ENCODE data around the gene KIF5C. TPM values are rescaled to one million over a fixed set of nuclear protein-coding genes. Genes with fewer than 3 reads are reported as not detected.

Gene KIF5C
- 1 to 10 TPM in 3 of 4 donors, under 1 TPM in 1; 0.51 to 2.8 (median 2.0) TPM for total RNA-seq

- intact Hi-C loops (cut with DNase I; ENCODE audit: low total_unique reads) (no loop called here), in situ Hi-C loops (cut with MboI; ENCODE audit: low sequenced_read_pairs in 4 of 4) (no loop called here)
- ATAC-seq (peak in 1 of 2 donors; percentile 36), DNase-seq (peak; percentile 41 to 44)
- no peak for TF ChIP-seq POLR2A (IDR thresholded peaks at IDR 0.05)
- TF ChIP-seq, protein P1, sequence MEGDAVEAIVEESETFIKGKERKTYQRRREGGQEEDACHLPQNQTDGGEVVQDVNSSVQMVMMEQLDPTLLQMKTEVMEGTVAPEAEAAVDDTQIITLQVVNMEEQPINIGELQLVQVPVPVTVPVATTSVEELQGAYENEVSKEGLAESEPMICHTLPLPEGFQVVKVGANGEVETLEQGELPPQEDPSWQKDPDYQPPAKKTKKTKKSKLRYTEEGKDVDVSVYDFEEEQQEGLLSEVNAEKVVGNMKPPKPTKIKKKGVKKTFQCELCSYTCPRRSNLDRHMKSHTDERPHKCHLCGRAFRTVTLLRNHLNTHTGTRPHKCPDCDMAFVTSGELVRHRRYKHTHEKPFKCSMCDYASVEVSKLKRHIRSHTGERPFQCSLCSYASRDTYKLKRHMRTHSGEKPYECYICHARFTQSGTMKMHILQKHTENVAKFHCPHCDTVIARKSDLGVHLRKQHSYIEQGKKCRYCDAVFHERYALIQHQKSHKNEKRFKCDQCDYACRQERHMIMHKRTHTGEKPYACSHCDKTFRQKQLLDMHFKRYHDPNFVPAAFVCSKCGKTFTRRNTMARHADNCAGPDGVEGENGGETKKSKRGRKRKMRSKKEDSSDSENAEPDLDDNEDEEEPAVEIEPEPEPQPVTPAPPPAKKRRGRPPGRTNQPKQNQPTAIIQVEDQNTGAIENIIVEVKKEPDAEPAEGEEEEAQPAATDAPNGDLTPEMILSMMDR (IDR thresholded peaks at IDR 0.05 in 4 of 5, conservative IDR thresholded peaks at IDR 0.05 in 1 of 5) = no peak
- Histone ChIP-seq H3K4me1 (peaks cover 0 to 17% of the 10 kb centered on the region in 2 donors), H3K27me3 (peaks cover 35 to 61% (median 53%) of the 10 kb centered on the region in 3 donors), H3K27ac (no peak within 1 kb of the TSS), H3K36me3 (no peaks in the 10 kb centered on the region), H3K4me3 (peak within 1 kb of the TSS; percentile 34 to 48 (median 46)), H3K9me3 (no peaks in the 10 kb centered on the region)
Measured at GRCh38 chr2:148874868-148875341, at the start of gene KIF5C. TSS of gene KIF5C (plus strand) at chr2:148875227. CDS start at chr2:148875618, 391 bp downstream.

GRCh38 chr2:148826791-148827190 is 48.2 kb upstream of the KIF5C start:
- no peak for TF ChIP-seq POLR2A (IDR thresholded peaks at IDR 0.05)
- TF ChIP-seq, protein P1 (IDR thresholded peaks at IDR 0.05 in 4 of 5, conservative IDR thresholded peaks at IDR 0.05 in 1 of 5) = no peak
- no peak for DNase-seq
- H3K4me3 ChIP-seq = no peak overlapping the region
- intact Hi-C loops (cut with DNase I; ENCODE audit: low total_unique reads) = no loop called here
- no peak overlapping the region for H3K27ac ChIP-seq
- H3K36me3 ChIP-seq = no peaks in the 10 kb centered on the region
- H3K4me1 ChIP-seq = no peaks in the 10 kb centered on the region
- ATAC-seq = no peak
- in situ Hi-C loops (cut with MboI; ENCODE audit: low sequenced_read_pairs in 4 of 4) = no loop called here
- H3K9me3 ChIP-seq = no peaks in the 10 kb centered on the region
- no peaks in the 10 kb centered on the region for H3K27me3 ChIP-seq

DNA sequence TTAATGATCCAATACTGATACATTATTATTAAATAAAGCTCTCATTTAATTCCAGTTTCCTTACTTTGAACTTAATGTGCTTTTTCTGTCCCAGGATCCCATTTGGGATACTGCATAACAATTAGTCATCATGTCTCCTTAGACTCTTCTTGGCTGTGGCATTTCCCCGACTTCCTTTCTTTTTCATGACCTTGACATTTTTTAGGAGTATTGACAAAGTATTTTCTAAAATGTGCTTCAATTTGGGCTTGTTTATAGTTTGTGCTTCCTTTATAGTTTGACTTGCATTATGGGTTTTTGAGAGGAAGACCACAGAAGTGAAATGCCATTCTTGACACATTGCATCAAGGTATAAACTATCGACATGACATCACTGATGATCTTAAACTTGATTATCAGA is 46.1 kb upstream of the KIF5C start:
- Histone ChIP-seq H3K9me3 (no peaks in the 10 kb centered on the region), H3K27ac (no peak overlapping the region), H3K27me3 (no peaks in the 10 kb centered on the region), H3K4me3 (no peak overlapping the region), H3K4me1 (no peaks in the 10 kb centered on the region), H3K36me3 (no peaks in the 10 kb centered on the region)
- no peak for TF ChIP-seq POLR2A (IDR thresholded peaks at IDR 0.05)
- TF ChIP-seq, protein P1 (IDR thresholded peaks at IDR 0.05 in 4 of 5, conservative IDR thresholded peaks at IDR 0.05 in 1 of 5) = no peak
- ATAC-seq = no peak
- no peak for DNase-seq
- in situ Hi-C loops (cut with MboI; ENCODE audit: low sequenced_read_pairs in 4 of 4) = no loop called here
- intact Hi-C loops (cut with DNase I; ENCODE audit: low total_unique reads) = no loop called here

DNA sequence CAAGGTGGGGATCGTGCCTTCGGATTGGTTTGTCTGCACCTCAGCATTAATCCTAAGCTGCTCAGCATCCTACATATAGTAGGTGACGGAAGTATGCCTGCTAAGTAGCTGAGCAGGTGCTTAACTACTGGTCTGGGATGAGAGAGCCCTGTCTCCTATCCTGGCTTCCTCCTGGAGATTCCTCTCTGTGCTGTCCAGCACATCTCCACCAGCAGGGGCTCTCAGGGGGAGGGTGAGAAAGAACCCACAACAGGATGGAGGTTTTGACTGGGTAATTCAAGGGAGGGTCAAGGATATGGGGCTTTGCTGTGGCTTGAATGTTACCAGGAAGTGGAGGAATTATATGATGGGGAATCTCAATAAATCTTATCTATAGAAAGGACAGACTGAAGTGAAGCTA is 45.4 kb upstream of the KIF5C start:
- H3K27me3 ChIP-seq = no peaks in the 10 kb centered on the region
- H3K4me1 ChIP-seq = no peaks in the 10 kb centered on the region
- no peak for DNase-seq
- no peaks in the 10 kb centered on the region for H3K9me3 ChIP-seq
- H3K27ac ChIP-seq = no peak overlapping the region
- TF ChIP-seq, protein P1 (IDR thresholded peaks at IDR 0.05 in 4 of 5, conservative IDR thresholded peaks at IDR 0.05 in 1 of 5) = no peak
- no peak for TF ChIP-seq POLR2A (IDR thresholded peaks at IDR 0.05)
- intact Hi-C loops (cut with DNase I; ENCODE audit: low total_unique reads) (no loop called here), in situ Hi-C loops (cut with MboI; ENCODE audit: low sequenced_read_pairs in 4 of 4) (no loop called here)
- no peak overlapping the region for H3K4me3 ChIP-seq
- no peak for ATAC-seq
- H3K36me3 ChIP-seq = no peaks in the 10 kb centered on the region

DNA sequence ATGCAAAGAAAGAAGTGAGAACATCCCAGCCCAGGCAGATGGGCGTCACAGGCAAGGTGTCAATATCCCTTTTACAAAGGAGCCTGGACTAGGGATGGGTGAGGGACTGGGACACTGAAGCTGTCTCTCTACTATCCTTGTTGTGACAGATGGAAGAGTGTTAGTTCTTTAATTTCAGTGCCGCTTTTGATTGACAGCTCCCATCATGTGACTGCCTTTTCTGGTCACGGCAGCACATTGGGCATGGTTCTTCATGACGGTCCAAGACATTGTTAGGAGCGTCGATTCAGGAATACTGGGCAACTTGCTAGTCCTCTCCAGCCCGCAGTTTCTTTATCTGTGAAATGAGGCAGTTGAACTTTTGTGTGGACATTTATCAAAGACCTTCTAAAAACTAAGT is 42.4 kb upstream of the KIF5C start:
- ATAC-seq (no peak), DNase-seq (no peak)
- intact Hi-C loops (cut with DNase I; ENCODE audit: low total_unique reads) (no loop called here), in situ Hi-C loops (cut with MboI; ENCODE audit: low sequenced_read_pairs in 4 of 4) (no loop called here)
- TF ChIP-seq POLR2A (IDR thresholded peaks at IDR 0.05) = no peak
- TF ChIP-seq, protein P1 (IDR thresholded peaks at IDR 0.05 in 4 of 5, conservative IDR thresholded peaks at IDR 0.05 in 1 of 5) = no peak
- H3K4me3 ChIP-seq = no peak overlapping the region
- H3K4me1 ChIP-seq = no peaks in the 10 kb centered on the region
- H3K27me3 ChIP-seq = no peaks in the 10 kb centered on the region
- no peaks in the 10 kb centered on the region for H3K36me3 ChIP-seq
- H3K27ac ChIP-seq = no peak overlapping the region
- H3K9me3 ChIP-seq = no peaks in the 10 kb centered on the region

Data from gastrocnemius medialis (tissue), 4 donors.